SKM-1 (cell line): ENCODE measurements around the gene NFASC.

ENCODE experiments used
- DNase-seq: peaks from one replicate; lab custom pipeline; 2025; ENCODE audit not compliant: unreplicated experiment; lab: John Stamatoyannopoulos, UW

The NFASC gene

DNA sequence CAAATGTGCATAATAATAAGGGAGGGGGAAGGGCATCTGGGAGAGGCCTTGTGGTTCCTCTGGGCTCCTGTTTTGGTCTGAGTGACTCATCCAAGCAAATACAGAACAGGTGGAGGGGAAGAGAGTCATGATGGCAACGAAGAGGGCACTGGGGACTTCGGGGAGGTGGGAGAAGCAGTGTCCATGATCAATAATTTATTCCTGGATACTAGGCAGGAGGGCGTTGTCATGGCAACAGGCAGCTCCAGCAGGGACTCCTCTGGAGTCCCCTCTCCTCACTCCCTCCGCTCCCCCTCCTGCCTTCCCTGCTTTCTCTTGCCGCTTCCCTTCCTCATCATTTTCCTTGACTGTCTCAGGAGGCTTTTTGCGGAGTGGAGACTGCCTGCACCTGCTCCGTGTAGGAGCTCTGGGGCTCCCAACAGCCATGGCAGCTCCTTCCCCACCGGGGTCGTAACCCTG lies 12.3 kb upstream of the NFASC start:
- no peak for DNase-seq

DNA sequence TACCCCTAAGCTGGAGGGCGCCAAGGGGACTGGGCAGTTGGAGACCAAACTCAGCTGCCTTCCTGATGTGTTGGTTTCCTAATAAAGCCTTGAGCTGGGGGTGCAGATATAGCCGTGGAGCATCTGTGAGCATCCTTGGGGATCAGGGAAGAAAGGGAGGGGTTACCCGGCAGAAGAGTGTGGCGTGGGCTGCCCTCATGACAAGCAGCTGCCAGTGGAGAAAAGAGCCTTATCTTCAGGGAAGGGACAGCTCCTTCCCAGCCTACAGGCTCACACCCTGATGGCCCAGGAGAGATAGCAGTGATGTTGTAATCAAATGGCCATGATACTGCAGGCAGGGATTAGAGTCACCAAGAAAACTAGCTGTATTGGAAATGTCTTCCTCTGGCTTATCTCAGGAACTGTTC lies 10.8 kb upstream of the NFASC start:
- DNase-seq: no peak

DNA sequence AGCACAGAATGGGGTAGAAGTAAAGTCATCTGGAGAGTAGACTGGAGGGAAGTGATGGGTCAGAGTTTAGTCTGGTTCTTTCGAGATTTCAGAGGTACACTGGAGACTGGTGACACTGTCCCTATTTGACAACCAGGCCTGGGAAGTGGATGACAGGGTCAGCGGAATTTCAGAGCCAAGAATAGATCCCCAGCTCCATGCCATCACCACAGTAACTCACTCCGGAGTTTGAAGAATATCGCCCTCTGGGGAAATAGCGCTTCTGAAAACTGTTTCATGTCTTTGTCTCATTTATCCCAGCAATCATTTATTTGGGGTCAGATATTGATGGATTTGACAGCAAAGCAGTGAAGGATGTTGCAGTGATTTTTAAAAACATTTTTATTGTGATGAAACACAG lies 7.6 kb upstream of the NFASC start:
- no peak for DNase-seq

DNA sequence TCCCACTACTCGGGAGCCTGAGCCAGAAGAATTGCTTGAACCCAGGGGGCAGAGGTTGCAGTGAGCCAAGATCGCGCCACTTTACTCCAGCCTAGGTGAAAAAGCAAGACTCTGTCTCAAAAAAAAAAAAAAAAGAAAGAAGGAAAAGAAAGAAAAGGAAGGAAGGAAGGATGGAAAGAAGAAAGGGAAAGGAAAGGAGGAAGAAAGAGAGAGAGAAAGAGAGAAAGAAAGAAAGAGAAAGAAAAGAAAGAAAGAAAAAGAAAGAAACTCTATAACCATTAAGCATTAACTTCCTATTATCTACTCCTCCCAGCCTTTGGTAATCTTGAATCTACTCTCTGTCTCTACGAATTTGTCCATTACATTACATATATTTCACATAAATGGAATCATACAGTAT lies 6.9 kb upstream of the NFASC start:
- DNase-seq: no peak

DNA sequence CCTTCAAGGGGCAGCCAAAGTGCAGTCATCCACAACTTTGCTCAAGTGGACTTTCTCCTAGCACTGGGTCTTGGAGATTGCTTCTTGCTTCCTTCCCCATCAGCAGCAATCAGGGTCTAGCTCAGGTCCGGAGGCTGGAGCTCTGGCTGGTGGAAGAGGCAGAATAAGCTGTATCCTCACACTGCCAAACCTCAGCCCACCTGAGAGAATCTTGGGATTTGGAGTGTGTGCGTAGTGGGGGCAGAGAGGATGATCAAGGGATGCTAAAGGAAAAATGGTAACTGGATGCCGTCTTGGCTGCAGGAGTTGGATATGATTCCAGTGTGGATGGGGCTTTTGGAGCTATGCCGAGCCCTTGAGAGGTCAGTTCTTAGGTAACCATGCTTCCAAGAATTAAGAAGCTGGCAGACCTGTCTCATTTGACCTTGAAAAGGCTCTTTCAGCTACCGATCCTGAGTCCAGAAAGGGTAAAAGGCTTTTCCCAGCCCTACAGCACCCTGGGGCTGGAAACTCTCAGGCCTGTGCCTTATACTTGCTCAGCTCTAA lies 4.5 kb upstream of the NFASC start:
- DNase-seq: no peak

DNA sequence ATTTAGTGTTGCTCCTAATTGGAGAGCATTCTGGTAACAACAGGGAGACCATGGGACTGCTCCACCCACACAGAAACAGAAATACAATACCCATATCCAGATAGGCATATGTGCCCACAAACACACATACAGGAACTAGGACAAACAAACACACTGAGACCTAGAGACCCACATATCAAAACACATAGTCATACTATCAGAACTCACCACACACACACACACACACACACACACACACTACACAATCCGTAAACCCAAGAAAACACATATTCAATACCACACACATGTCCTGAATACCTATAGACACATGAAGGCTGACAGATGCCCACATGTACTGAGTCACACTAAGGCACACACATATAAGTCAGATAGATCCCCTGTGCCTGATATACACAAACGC lies 3.5 kb upstream of the NFASC start:
- no peak for DNase-seq

DNA sequence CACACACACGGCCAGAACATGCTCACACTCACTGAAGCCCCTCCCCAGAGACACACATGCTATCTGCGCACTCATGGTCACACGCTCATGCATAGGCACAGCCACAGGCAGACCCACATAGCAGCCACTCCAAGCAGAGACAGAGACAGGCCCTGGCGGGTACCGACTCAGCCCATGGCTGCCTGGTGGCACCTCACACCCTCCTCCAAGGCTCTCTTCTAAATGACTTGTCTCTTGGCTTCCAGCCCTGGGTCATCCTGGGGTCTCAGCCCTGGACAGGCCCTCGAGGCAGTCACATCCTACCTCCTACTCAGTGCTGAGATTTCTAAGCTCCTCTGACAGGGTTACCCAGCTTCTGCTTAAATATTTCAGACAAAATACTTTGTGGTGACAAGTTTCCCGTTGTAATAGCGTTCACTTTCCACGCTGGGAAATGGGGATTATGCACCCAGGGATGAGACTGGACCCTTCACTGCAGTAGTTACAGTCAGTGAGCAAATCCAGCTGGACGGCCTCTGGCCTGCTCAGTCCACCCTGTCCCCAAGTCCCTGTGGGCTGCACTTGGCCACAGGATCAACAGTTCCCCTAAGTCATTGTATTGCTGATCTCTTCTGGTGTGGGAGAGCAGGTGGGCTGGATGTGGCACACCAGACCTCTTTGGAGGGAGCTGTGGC lies 2.9 kb upstream of the NFASC start:
- no peak for DNase-seq

DNA sequence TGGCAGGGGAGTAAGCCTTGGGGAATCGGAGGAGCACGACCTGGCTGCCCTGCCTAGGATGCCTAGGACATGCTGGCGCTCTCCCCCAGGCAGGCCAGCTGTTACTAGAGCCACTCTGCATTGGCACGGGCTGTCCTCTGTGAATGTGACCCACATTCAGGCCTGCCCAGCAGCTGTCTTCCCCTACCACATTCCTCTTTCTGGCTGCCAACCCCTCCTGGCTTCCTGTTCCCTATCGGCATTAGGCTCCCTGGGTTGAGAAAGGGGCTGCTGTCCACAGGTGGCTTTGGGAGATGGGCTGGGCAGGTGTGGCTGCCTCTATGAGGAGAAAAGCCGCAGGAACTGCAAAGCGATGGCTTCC lies 2.3 kb upstream of the NFASC start:
- no peak for DNase-seq

DNA sequence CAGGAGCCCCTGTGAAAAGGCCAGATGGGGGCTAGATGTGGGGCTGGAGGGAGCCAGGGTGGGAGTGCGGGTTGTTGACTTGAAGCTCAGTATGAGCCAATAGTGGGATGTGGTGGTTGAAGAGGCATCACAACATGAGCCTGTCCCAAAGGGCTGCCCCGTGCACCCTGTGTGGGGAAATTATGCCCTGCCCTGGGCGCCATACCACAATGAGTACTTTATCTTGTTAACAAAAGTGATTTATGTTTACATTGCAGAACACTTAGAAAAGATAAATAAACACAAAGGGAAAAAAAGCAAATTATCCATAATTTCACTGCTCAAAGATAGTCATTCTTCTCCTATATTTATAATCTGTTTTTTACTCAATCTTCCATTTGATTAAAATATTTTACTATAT lies 1.6 kb upstream of the NFASC start:
- DNase-seq: no peak

DNA sequence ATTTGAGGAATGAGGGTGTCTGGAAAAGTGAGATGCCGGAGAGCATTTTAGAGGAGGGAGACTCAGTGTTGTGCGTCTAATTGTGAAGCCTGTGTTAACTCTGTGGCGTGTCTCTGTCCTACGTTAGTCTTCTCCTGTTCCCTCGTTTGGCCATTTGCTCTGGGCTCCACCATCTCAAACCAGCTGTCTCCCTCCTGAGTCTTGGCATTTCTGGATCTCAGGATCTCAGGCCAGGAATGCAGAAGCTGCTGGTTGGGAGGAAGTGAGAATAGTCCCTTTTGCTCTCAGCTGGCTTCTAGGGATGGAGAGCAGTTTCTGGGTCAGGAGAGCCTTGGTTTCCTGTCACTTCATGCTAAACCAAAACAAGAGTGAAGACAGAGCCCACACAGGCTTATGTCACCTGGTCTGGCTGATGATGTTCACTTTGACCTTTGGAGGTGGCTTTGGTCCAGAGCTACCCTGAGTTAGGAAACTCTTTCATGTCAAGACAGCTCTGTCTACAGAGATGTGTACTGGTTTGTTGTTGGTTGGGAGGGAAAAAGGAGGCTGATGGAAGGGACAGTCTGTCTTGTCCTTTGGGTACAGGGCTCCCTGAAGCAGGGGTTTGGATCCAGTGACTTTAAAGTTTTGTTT lies 859 bp downstream of the NFASC start:
- DNase-seq: no peak

DNA sequence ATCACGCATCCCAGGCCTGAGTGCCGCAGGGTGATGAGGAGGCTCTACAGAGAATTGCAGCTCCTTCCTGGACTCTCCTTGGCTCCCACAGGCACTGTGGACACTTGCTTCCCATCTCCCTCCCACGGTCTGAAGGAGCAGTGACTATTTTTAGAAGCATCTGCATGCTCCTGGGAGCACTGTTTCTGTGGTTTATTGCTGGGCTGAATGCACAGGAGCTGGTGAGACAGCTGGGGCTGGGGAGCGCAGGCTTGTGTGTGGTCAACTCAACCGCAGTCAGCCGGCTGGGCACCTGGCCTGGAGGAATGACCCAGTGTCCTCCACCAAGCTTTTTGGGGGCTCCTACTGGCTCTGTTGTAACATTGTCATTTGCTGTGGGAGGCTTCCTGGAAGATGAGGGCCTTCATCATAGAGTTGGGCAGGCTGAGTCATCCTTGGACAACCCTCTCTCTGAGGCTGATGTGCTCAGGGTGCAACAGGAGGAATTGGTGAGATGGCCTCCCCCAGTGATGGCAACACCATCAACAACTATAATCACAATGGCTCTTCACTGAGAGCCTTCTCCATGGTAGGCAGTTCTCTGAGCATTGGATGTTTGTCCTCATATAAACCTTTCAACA lies 1.7 kb downstream of the NFASC start:
- DNase-seq: no peak

DNA sequence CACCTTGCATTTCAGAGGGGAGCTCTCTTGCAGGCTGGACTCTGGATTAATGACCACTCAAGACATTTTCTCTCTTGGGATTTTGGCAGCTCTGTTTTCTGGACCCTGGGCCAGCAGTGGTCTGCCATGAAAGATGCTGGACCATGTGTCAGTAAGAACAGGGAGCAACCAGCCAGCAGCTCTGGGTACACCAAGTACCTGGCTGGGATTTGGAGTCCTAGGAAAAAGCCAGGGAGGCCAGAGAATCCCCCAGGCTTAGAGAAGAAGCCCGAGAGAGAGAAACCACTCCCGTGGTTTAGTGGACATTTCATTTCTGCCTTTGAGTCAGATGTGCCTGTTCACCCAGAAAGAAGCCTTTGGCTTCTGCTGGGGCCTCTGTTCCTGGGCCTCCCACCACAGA lies 2.5 kb downstream of the NFASC start:
- DNase-seq: no peak

DNA sequence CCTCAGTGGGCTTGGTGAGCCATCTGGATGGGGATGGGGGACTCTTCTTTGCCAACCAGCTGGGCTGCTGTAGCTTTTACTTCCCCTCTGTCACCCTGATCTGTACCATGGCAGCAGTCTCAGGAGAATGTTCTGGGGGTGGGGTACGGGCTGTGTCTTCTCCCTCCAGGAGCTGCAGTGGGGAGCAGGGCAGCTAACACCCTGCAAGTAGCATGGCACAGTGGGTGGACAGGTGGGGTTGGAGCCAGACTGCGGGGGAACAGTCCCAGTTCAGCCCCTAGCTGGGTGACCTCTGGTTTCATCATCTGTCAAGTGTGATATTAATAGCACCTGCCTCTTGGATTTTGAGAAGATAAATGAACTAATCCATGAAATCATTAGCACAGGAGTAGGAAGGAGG lies 3.1 kb downstream of the NFASC start:
- no peak for DNase-seq

DNA sequence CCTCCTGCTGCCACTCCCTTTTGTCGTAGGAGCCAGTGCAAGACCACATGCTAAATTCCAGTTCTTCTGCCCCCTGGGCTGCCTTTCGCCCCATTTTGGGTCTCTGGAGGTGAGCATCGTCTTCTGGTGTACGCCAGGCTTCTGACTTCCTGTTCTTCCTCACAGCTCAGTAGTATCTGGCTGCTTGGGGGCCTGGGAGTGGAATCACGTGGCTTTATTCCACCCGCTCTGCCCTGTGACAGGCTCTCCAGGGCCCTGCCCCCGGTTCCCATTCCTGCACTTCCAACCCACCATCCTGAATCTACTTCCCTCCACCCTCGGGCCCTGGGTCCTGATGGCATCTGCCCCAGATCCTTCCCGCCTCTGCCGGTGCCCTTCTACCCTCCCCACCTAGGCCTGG lies 3.6 kb downstream of the NFASC start:
- no peak for DNase-seq

DNA sequence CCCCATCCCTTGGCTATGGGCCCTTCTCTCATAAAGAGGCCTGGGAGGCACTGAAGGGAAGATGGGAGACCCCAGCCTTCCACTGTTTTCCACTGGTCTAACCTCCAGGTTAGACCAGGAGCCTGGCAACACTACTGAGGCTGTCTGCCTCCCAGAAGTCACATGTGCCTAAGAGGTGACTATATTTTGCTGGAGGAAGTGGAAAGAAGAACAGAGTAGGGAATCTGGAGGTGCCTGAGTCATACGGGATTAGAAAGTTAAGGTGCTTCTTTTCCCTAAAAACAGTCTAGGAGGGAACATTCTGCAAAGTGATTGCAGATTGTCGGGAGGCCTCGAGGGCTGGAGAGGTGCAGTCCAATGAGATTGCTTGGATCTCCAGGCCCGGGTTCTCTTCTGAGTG lies 4.6 kb downstream of the NFASC start:
- DNase-seq: no peak

DNA sequence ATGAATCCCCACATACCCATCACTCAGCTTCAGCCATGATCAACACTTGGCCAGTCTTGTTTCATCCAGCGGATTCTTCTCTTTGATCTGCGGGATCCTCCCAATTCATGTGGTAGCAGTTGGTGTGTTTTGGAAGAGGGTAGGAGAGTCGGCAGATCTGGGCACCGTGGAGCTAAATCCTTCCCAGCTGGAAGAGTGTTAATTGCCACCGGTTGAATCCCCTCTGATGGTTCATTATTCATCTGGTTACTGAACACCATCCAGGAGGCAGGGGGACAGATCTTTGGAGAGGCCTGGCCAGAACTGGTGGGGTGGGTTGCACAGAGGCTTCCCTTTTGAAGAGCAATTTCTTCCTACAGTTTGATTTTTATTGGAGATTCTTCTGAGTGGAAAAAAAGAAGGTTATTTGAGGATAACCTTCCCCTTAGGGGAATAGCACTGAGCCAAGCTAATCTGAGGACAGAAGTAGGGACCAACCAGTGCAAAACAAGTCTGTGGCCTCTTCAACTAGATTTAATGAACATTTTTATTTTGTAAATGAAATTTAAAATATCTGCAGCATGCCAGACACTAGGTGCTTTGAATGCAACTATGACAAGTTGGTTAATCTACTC lies 8.1 kb downstream of the NFASC start:
- no peak for DNase-seq

DNA sequence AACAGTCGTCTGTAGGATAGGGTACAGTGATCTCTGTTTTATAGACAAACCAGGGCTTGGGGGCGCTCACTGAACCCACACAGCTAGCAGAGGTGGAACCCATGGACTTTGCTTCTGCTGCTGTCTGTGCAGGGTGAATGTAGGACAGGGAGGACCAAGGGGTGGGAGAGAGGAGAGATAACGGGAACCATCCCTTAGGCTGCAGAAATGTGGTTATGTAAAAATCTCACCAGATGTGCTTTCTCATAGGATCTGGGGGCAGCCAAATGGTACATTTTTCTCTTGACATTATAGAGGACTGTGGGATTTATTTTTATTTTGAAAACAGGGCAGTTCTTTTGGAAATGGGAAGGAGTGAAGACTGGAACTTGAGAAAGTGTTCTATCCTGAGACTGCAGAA lies 8.7 kb downstream of the NFASC start:
- DNase-seq: no peak

DNA sequence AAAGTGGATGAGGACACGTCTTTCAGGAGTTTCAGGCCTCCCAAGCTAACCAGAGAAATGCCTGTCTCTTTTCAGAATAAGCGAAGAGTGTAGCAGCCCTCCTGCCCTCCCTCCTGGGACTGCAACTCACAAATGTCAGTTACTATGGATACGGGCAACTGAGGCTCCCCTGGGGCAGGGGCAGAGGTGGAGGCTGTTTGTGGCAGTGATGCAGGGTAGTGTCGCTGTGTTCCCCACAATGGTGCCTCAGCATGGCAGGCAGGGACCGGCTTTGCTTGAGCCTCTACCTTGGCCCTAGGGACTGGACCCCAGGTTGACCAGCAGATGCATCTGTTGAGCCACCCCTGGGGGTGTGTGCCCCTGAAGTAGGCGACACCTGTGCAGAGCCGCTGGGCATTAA lies 10.2 kb downstream of the NFASC start:
- DNase-seq: no peak

DNA sequence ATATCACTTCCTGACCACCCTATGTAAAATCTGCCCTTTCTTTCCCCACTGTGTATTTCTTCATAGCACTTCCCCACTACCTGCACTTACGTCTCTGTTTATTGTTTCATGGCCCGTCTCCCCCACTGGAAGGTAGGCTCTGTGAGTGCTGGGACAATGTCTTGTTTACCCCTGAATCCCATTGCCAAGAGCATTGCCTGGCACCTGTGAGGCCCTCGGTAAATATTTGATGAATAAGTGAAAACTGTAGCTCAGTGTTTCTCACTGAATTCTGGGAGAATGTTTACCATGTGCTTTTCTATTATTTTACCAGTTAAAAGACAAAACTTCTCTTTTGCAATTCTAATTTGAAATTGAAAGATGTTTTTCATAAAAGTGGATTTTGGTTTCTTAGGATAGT lies 11.8 kb downstream of the NFASC start:
- no peak for DNase-seq

DNA sequence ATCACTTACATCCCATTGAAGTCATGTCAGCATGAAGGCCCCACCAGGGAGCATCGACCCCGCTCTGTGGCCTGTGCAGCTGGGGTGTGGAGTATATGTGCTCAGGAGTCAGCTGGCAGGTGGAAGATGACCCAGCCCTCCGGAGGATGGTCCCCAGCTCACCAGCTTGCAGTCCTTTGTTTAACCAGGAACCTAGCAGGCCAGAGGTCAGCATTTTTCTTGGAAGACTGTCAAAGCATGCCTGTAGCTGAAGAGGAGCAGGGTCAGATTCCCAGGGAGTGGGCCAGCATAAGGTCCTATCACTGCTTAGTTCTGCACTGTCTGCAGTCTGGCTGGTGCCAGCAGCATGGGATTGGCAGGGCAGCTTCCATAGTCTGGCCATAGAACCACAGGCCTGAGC lies 12.7 kb downstream of the NFASC start:
- no peak for DNase-seq

DNA sequence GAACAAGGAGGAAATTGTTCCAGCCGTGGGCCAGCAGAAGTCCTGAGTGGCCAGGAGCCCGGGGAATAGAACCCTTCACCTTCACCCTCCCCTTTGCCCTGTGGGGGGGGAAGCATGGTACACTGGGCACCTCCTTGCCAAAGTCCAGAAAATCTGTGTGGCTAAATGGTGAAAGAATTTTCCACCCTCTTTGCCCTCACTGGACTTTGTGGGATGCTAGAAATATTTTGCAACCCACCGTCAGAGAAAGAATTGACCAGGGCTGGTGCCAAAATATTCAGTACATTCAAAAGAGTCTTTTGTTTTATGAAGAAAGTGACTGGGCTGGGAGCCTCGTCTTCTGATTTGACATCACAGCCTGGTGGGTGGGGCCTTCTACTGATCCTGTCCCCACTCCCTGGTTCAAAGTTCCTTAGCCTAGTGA lies 14.6 kb downstream of the NFASC start:
- no peak for DNase-seq

DNA sequence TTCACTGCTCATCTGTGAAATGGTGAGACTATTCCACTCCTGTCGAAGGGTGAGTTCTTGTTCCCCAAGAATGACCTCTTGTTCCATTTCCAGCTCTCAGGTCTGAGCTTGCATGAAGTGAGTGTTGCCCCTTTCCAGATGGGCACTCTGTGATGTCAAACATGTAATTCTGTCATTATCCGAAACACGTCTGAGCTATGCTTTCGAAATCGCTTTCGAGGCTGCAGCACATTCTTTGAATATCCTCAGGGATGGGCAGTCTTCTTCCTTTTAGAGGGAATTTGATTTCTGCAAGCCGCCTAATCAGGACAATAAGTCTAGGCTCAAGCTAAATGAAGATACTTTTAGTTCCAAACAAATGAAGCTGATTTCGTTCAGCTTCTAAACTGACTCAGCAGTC lies 15.1 kb downstream of the NFASC start:
- no peak for DNase-seq
